Adrenal gland (tissue), 12 donors: Measurements from ENCODE around the gene PKP1. TPM values are rescaled to one million over a fixed set of nuclear protein-coding genes. Genes with fewer than 3 reads are reported as not detected.

ENCODE experiments used
- DNase-seq, 7 donors: peaks; one replicate each; pipeline ENCODE4 v3.0.0-alpha.2; 2019 to 2020
- H3K27ac ChIP-seq, 5 donors: fragments of 200-600 bp; sonication (generic) in 4 of 5; 1 replicate in 3 of 5; 2 replicates in 2 of 5; pipeline versions ENCODE4 v1.5.1 to v1.8.0; 2016 to 2020; ENCODE audit warnings: mild to moderate bottlenecking in 1 of 5
- H3K27me3 ChIP-seq: fragments of 200-600 bp; 2 replicates; pipeline ENCODE4 v1.8.0; 2021
- H3K36me3 ChIP-seq, 2 donors: fragments of 200-600 bp; replicated peaks in 1 of 2; 1 replicate in 1 of 2; 2 replicates in 1 of 2; pipeline versions ENCODE4 v1.5.1 to v1.8.0; 2018 to 2022
- H3K4me1 ChIP-seq, 2 donors: fragments of 200-600 bp; replicated peaks in 1 of 2; 1 replicate in 1 of 2; 2 replicates in 1 of 2; pipeline versions ENCODE4 v1.5.1 to v1.8.0; 2018 to 2021
- H3K4me3 ChIP-seq, 4 donors: fragments of 200-600 bp; sonication (generic) in 3 of 4; one replicate each; pipeline ENCODE4 v1.5.1; 2016 to 2018
- H3K9me3 ChIP-seq, 3 donors: fragments of 200-600 bp; sonication (generic) in 1 of 3; replicated peaks in 1 of 3; 1 replicate in 2 of 3; 2 replicates in 1 of 3; pipeline versions ENCODE4 v1.5.1 to v1.8.0; 2016 to 2021
- CTCF ChIP-seq, 6 experiments: fragments of 450-650 bp in 4 of 6; fragments of 200-600 bp in 2 of 6; sonication (generic) in 1 of 6; IDR thresholded peaks; 1 replicate in 5 of 6; 2 replicates in 1 of 6; pipeline versions ENCODE4 v1.5.1 to v1.8.0; 2016 to 2021; ENCODE audit warnings: antibody characterized with exemption in 6 of 6, mild to moderate bottlenecking in 2 of 6, moderate library complexity in 1 of 6
- POLR2A ChIP-seq, 2 donors: fragments of 450-650 bp; IDR thresholded peaks; one replicate each; pipeline ENCODE4 v1.6.1; 2017; ENCODE audit warnings: antibody characterized with exemption in 2 of 2, mild to moderate bottlenecking in 2 of 2, moderate library complexity in 1 of 2
- WGBS, 4 donors: extraction: QIAGEN DNeasy Blood & Tissue Kit in 2 of 4; methylation state at CpG; one replicate each; pipeline versions ENCODE4 v1.1.5 to v1.1.7; 2013 to 2017; 5-methylcytosine and 5-hydroxymethylcytosine counted together
- intact Hi-C, 2 donors: fragments of 100-400 bp; cut with DNase I; formaldehyde crosslinking; loops; one replicate each; pipeline versions ENCODE4 v1.14.1 to v1.15.0; 2022 to 2023
- polyA plus RNA-seq, 3 donors: library from polyadenylated mRNA; stranded (reverse); fragments of 200-250 nt in 2 of 3; fragments of 350-450 nt in 1 of 3; fragmentation: Illumina TruSeq in 1 of 3; extraction: RNeasy Lipid Tissue Mini Kit (QIAGEN cat#74804) in 1 of 3; gene quantifications; one replicate each; pipeline ENCODE4 v1.2.3, GENCODE V29; 2013 to 2014
- total RNA-seq, 9 donors: library from RNA; depleted of rRNA in 4 of 9; stranded (reverse); fragments of >200 nt in 4 of 9; fragments of 120-200 nt in 1 of 9; fragmentation: NEBNext Ultra II Directional in 1 of 9; extraction: Animal tissue kit (Norgen Biotek cat#: 25700) in 1 of 9; gene quantifications; one replicate each; pipeline versions ENCODE4 v1.1.0 to v1.2.4, GENCODE V29; 2013 to 2023
- donor health status: healthy with polysubstance abuse.
- donor health status: Bipolar disorder and iron deficiency.
- donor health status: DM: yes; HTN: yes; CAD: no.
- donor health status: DM: no; HTN: no; CAD: no.
- donor health status: DM: no; HTN: no; CAD: no.
- donor health status: DM: yes; HTN: yes; CAD: no.

PKP1 gene
- total and polyA plus RNA-seq, 12 donors: 0.06 to 0.98 (median 0.24) TPM; not detected in 2

GRCh38 chr1:201363467-201363866 lies 80.2 kb downstream of the PKP1 start:
- Histone ChIP-seq H3K27me3 (no peaks in the 10 kb centered on the region), H3K27ac (no peak overlapping the region), H3K4me1 (no peaks in the 10 kb centered on the region), H3K9me3 (no peaks in the 10 kb centered on the region), H3K36me3 (no peaks in the 10 kb centered on the region), H3K4me3 (no peak overlapping the region)
- TF ChIP-seq CTCF (IDR thresholded peaks at IDR 0.05) (no peak), POLR2A (IDR thresholded peaks at IDR 0.05) (no peak)
- intact Hi-C loops: no loop called here
- DNase-seq: no peak
- WGBS, 4 donors: 59 to 75% (median 66%) methylated on average over 8 of the region's 8 CpGs

- H3K27me3 ChIP-seq: no peaks in the 10 kb centered on the region
- no peak for TF ChIP-seq POLR2A (IDR thresholded peaks at IDR 0.05)
- TF ChIP-seq CTCF (IDR thresholded peaks at IDR 0.05): no peak
- intact Hi-C loops: no loop called here
- H3K4me1 ChIP-seq: no peaks in the 10 kb centered on the region
- no peak overlapping the region for H3K27ac ChIP-seq
- no peaks in the 10 kb centered on the region for H3K36me3 ChIP-seq
- no peak for DNase-seq
- no peak overlapping the region for H3K4me3 ChIP-seq
- WGBS, 4 donors: 88 to 94% (median 89%) methylated on average over 6 of the region's 6 CpGs
- no peaks in the 10 kb centered on the region for H3K9me3 ChIP-seq
These were observed 81.5 kb downstream of the PKP1 start for GRCh38 chr1:201364808-201365105.

DNA sequence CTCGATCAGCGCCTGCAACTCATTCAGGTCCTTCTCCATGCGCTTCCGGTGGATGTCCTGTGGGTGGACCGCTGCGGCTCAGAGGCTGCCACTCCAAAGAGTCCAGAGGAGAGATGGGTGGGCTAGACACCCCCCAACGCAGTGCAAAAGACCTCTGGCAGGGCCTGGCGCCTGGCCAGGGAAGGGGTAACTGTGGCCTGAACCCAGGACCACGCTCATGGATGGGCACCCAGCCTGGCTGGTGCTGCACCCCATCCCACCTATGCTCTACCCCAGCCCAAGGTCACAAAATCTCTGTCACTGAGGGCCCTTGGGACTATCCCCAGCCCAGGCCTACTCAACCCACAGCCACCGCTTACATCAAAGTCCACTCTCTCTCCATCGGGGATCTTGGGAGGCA lies 81.9 kb downstream of the PKP1 start:
- H3K4me3 ChIP-seq: no peak overlapping the region
- intact Hi-C loops: no loop called here
- no peaks in the 10 kb centered on the region for H3K27me3 ChIP-seq
- H3K36me3 ChIP-seq: no peaks in the 10 kb centered on the region
- DNase-seq: no peak
- no peaks in the 10 kb centered on the region for H3K9me3 ChIP-seq
- TF ChIP-seq CTCF (IDR thresholded peaks at IDR 0.05): no peak
- no peak for TF ChIP-seq POLR2A (IDR thresholded peaks at IDR 0.05)
- no peaks in the 10 kb centered on the region for H3K4me1 ChIP-seq
- WGBS, 4 donors: 69 to 91% (median 85%) methylated on average over 8 to 11 of the region's 11 CpGs
- no peak overlapping the region for H3K27ac ChIP-seq

DNA sequence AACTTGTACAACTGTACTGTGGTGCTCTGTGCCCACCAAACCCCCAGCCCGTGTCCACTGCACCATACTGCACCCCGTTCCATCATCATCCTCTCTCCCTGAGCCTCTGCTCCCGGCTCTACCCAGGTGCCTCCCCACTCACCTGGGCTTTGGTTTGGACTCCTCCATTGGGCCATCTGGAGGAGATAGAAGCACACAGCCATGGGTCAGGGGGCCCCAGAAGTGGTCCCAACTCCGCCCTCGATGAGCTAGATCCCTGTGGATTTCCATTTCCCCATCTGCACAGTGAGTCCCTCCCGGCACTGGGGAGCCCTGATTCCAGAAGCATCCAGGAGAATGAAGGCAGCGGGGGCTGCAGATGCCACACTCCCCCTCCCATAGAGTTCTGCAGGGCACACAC lies 83.4 kb downstream of the PKP1 start:
- DNase-seq: no peak
- no peak overlapping the region for H3K27ac ChIP-seq
- no peaks in the 10 kb centered on the region for H3K4me1 ChIP-seq
- intact Hi-C loops: no loop called here
- TF ChIP-seq POLR2A (IDR thresholded peaks at IDR 0.05): no peak
- TF ChIP-seq CTCF (IDR thresholded peaks at IDR 0.05): no peak
- H3K27me3 ChIP-seq: peaks cover 3% of the 10 kb centered on the region
- no peaks in the 10 kb centered on the region for H3K9me3 ChIP-seq
- WGBS, 4 donors: 60 to 83% (median 73%) methylated on average over 6 to 7 of the region's 7 CpGs
- no peak overlapping the region for H3K4me3 ChIP-seq
- H3K36me3 ChIP-seq: no peaks in the 10 kb centered on the region
